Inflammatory macrophage treated with lipopolysaccharide for 4 hours (primary cell): ENCODE measurements around the gene HOOK2.
A peak's percentile ranks its signal among the peaks of the same experiment; 100 is the strongest.
"Not testable (repeated sequence)": the region's sequence is repeated elsewhere in the genome, so short reads cannot be mapped to it uniquely, and the experiment has no call there.

Experiments used
- DNase-seq: peaks from one replicate; pipeline ENCODE4 v3.0.0-alpha.2; 2020

HOOK2 gene

GRCh38 chr19:12774588-12775555 is at the start of gene HOOK2:
HOOK2 (minus strand) TSS chr19:12775552; CDS start chr19:12775449, 103 bp downstream.
- DNase-seq: no peak

GRCh38 chr19:12821761-12822160 is 46.4 kb upstream of the HOOK2 start:
- DNase-seq: no peak

GRCh38 chr19:12817810-12818209 is 42.5 kb upstream of the HOOK2 start:
- not testable (repeated sequence) for DNase-seq

GRCh38 chr19:12817188-12817587 is 41.8 kb upstream of the HOOK2 start:
- not testable (repeated sequence) for DNase-seq

- no peak for DNase-seq
Measured at GRCh38 chr19:12815088-12815487, 39.7 kb upstream of the HOOK2 start.

- DNase-seq: peak; percentile 88
Measured at GRCh38 chr19:12806242-12807081, 31.1 kb upstream of the HOOK2 start, which contains the start of gene RNASEH2A. RNASEH2A (plus strand) TSS chr19:12806584; CDS start chr19:12806674, 90 bp downstream.

GRCh38 chr19:12804051-12804450 is 28.7 kb upstream of the HOOK2 start:
- no peak for DNase-seq

GRCh38 chr19:12802267-12803106 is 27.1 kb upstream of the HOOK2 start:
- no peak for DNase-seq

- DNase-seq: no peak
Measured at GRCh38 chr19:12801466-12802266, 26.3 kb upstream of the HOOK2 start, which contains the start of the genes PRDX2 and THSD8. PRDX2 (minus strand) TSS chr19:12801800; CDS start chr19:12801261, 539 bp downstream. THSD8 (plus strand) TSS chr19:12802069; CDS start chr19:12802072, 3 bp downstream.

- no peak for DNase-seq
Measured at GRCh38 chr19:12800923-12801465, 25.6 kb upstream of the HOOK2 start.

- peak; percentile 60 for DNase-seq
Measured at GRCh38 chr19:12800466-12800770, 25.1 kb upstream of the HOOK2 start.

- DNase-seq: no peak
Measured at GRCh38 chr19:12799742-12800465, 24.6 kb upstream of the HOOK2 start.

- DNase-seq: not testable (repeated sequence)
Measured at GRCh38 chr19:12797607-12798006, 22.3 kb upstream of the HOOK2 start.

- DNase-seq: no peak
Measured at GRCh38 chr19:12797141-12797587, 21.8 kb upstream of the HOOK2 start.

GRCh38 chr19:12796146-12797071 is 21.1 kb upstream of the HOOK2 start:
- DNase-seq: peak; percentile 77

GRCh38 chr19:12794971-12795381 is 19.6 kb upstream of the HOOK2 start:
- DNase-seq: no peak

- DNase-seq: no peak
Measured at GRCh38 chr19:12794196-12794941, 19.0 kb upstream of the HOOK2 start.
